Occipital lobe (tissue), 2 donors: ENCODE results near the gene TOR1AIP1. TPM values are rescaled to one million over a fixed set of nuclear protein-coding genes. Genes with fewer than 3 reads are reported as not detected.

Experiments used
- DNase-seq: peaks from one replicate; lab custom pipeline; 2025; lab: John Stamatoyannopoulos, UW
- total RNA-seq: library from RNA; depleted of rRNA; stranded (reverse); fragments of >200 nt; gene quantifications from one replicate; pipeline ENCODE4 v1.2.3, GENCODE V29; 2014

TOR1AIP1 gene
- total RNA-seq, 1 donor from 2014 or later: 22.9 TPM

- no peak for DNase-seq
Measured at GRCh38 chr1:179879797-179880196, 2.3 kb upstream of the TOR1AIP1 start.

DNA sequence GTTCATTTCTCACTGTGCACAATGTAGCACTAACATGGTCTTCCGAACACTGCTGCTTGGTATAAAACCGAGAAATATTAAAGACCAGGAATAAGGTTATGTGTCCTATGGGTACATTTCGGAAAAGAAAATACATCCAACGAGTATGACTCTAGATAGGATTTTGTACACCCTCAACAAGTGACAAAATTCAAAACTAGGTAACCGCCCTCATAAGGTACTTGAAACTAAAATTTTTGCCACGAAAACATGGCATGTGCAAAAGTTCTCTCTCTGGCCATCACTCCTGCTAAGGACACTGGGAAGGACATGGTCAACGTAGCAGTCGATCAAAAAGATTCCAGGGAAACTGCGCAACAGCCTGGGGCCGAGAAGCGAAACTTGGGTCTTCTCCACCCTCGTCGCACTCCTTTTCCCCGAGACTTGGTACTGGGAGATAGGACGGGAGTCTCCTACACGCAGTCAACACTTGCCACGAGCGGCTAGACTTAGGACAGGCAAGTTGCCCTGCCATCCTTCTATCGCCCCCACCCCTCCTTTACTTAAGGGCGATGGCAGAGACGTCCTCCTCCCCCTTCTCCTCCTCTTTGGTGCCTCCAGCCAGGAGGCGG, 338 bp upstream of the TOR1AIP1 start:
- DNase-seq: no peak

GRCh38 chr1:179883040-179883744, 1.1 kb downstream of the TOR1AIP1 start:
- no peak for DNase-seq

GRCh38 chr1:179883745-179884138, 1.7 kb downstream of the TOR1AIP1 start:
- no peak for DNase-seq

DNA sequence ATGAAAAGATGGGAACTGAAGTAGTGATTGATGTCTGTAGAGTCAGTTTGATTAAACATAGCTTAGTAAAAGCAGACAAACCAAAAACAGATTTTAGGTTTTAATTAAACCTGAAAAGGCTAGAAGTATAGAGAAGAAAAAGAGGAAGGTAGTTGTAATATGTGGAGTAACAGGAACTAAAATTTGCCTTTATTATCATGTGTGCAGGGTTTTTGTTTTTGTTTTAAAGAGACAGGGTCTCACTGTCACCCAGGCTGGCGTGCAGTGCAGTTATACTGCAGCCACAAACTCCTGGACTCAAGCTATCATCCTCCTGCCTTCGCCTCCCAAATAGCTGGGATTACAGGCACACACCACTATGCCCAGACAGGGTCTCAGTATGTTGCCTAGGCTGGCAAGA, 6.0 kb downstream of the TOR1AIP1 start:
- DNase-seq: no peak

- no peak for DNase-seq
Measured at GRCh38 chr1:179889589-179889988, 7.5 kb downstream of the TOR1AIP1 start.

GRCh38 chr1:179910934-179911333, 28.8 kb downstream of the TOR1AIP1 start:
- no peak for DNase-seq

GRCh38 chr1:179911812-179912211, 29.7 kb downstream of the TOR1AIP1 start:
- DNase-seq: no peak

- no peak for DNase-seq
Measured at GRCh38 chr1:179917601-179918429, 35.7 kb downstream of the TOR1AIP1 start.

GRCh38 chr1:179921472-179921871, 39.4 kb downstream of the TOR1AIP1 start:
- DNase-seq: no peak

DNA sequence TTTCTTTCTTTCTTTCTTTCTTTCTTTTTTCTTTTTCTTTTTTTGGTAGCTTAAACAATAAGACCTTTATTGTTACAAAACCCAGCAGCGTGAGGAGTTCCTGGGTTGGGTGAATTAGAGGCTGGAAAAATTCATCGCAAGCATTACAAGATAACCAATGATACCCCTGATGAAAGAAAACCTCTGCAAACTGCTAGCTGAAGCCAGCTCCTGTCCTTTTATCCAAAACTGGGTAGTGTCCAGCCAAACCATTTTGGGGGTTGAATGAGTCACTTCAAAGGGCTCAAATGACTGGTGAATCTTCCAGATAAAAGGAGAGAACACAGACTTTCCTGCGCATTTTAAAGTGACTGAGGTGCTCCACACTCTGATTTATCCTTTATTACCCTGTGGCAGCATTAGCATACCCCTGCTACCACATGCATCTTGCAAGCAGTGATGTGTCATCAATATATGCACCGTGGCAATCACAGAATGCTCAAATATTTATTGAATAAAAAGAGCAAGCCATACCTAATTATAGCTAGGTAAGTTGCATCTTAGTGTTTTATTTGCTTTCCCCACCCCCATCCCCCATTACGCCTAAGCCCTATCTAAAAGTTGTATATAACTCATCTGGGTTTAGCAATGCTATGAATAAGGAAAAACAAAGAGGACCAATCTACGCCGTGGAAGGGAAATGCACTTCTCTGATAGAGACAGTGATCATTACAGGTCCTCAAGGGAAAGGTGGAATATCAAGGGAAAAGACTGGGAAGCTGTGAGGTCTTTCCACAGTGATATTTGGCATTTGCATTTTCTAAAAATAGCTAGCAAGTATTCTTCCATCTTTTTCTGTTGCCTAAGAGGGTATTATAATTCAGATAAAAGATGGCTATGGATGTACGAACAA, 40.1 kb downstream of the TOR1AIP1 start:
- DNase-seq: no peak

DNA sequence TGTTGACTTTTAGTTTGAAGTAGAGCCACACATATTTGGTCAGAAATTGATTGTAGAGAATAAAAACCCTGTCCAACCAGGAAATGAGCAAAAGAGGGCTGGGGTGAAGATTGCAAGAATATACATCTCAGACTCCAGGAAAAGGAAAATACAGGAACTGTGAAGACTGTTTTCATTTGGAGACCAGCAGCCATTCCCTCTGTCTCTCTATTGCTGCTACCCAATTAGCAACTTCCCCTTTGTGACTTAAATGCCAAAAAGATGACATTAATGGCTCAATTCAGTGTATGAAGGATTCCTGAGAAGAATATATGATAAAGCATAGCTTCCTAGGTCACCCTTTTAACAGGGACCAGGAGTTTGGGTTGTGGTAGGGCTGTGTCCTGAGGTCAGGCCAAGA, 40.9 kb downstream of the TOR1AIP1 start:
- DNase-seq: no peak

GRCh38 chr1:179924268-179924667, 42.2 kb downstream of the TOR1AIP1 start:
- DNase-seq: no peak

DNA sequence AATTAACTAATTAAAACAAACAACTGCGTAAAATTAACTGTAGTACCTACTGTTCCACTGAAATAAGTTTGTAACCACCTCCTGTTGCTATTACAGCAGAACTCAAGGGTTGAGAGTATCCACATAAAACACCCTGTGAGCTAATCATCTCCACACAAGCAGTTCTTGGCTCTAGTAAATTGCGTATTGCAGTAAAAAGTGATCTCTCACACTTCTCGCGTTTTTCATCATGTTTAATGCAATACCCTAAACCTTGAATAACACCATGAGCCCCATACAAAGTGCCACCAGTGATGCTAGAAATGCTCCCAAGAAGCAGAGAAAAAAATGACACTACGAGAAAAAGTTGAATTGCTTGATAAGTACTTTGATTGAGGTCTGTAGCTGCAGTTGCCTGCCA, 43.2 kb downstream of the TOR1AIP1 start:
- no peak for DNase-seq

- no peak for DNase-seq
Measured at GRCh38 chr1:179925922-179926849, 44.1 kb downstream of the TOR1AIP1 start.

DNA sequence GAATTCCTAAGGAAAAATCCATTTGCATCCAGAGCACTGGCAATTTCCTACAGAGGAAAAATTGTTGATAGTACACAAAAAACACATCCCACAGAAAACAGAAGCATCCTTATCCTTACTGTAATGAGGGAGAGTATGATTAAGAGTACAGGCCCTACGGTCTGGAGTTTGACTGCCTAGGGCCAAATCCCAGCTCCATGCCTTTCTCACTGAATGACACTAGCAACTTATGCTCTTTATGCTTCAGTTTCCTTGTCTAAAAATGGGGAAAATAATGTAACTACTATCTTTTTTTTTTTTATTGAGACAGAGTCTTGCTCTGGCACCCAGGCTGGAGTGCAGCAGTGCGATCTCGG, 44.7 kb downstream of the TOR1AIP1 start:
- DNase-seq: no peak

GRCh38 chr1:179929955-179930798, 48.1 kb downstream of the TOR1AIP1 start:
- no peak for DNase-seq

DNA sequence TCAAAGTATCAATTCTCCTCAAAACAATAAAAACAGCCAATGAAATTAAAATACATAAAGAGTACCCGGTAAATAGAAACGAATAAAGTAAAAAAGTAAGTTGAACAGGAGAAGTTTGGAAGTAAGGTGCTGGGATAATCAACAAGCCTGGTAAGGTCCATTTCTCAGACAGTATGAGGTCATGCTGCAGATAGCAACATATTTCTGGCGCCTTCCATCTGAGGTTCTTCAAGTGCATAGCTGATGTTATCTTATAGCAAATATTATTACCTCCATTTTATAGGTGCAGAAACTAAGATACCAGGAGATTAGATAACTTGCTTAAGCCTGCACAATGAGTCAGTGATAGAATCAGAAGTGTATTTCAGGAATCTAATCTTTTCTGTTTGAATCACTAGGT, 48.8 kb downstream of the TOR1AIP1 start:
- DNase-seq: no peak

DNA sequence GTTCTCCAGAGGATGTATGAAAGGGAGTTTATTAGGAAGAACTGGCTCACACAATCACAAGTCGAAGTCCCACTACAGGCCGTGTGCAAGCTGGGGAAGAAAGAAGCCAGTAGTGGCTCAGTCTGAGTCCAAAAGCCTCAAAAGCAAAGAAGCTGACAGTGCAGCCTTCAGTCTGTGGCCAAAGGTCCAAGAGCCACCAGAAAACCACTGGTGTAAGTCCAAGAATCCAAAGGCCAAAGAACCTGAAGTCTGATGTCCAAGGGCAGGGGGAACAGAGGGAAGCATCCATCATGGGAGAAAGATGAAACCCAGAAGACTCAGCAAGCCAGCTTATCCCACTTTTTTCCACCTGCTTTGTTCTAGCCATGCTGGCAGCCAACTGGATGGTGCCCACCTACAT, 51.1 kb downstream of the TOR1AIP1 start:
- no peak for DNase-seq
